A549 (cell line): ENCODE measurements around the gene GSTO2. TPM values are rescaled to one million over a fixed set of nuclear protein-coding genes. Genes with fewer than 3 reads are reported as not detected.

Source experiments
- ATAC-seq, 2 experiments: fragments of 200-7000 bp in 1 of 2; fragments of >200 bp in 1 of 2; cut with Nextera tagmentation in 1 of 2; cut with Tn5 transposase in 1 of 2; 3 replicates each; pipeline versions ENCODE4 v1.8.0 to v1.9.1; 2018 to 2020; ENCODE audit warnings: mild to moderate bottlenecking in 1 of 2, moderate library complexity in 1 of 2
- CTCF ChIA-PET: fragments of 300-600 bp; sonication (Branson Sonifier 250); formaldehyde crosslinking; extraction: SDS; loops from one replicate; lab custom pipeline; 2021; ENCODE audit warnings: antibody characterized with exemption, inconsistent platforms; lab: Yijun Ruan, JAX
- POLR2A ChIA-PET: fragments of 350-600 bp; formaldehyde crosslinking; extraction: SDS; loops from one replicate; lab custom pipeline; 2021; ENCODE audit warnings: antibody characterized with exemption, inconsistent platforms; lab: Yijun Ruan, JAX
- DNase-seq, 2 experiments: peaks; one replicate each; pipeline versions ENCODE4 v3.0.0 to v3.0.0-alpha.2; 2011 to 2016; ENCODE audit warnings: low read depth in 1 of 2, low spot score in 1 of 2
- FAIRE-seq: peaks from 2 replicates; lab custom pipeline; 2011; peaks lifted over from hg19 to GRCh38; lab: Jason Lieb, UNC
- H3K27ac ChIP-seq, 2 experiments: fragments of >200 bp; sonication (Bioruptor Twin); formaldehyde crosslinking; 3 replicates each; pipeline ENCODE4 v1.5.1; 2016 to 2017
- H3K4me1 ChIP-seq: fragments of >200 bp; sonication (Bioruptor Twin); formaldehyde crosslinking; 3 replicates; pipeline ENCODE4 v1.6.1; 2016
- H3K4me2 ChIP-seq: fragments of >200 bp; sonication (Bioruptor Twin); formaldehyde crosslinking; 3 replicates; pipeline ENCODE4 v1.6.1; 2016
- H3K4me3 ChIP-seq: fragments of >200 bp; sonication (Bioruptor Twin); formaldehyde crosslinking; 3 replicates; pipeline ENCODE4 v1.5.1; 2016
- H3K9me3 ChIP-seq: fragments of >200 bp; sonication (Bioruptor Twin); formaldehyde crosslinking; 3 replicates; pipeline ENCODE4 v1.6.1; 2016
- CHD2 ChIP-seq: fragments of 150-350 bp; IDR thresholded peaks from 2 replicates; pipeline ENCODE4 v1.6.1; 2014; ENCODE audit warnings: low read length; ENCODE audit not compliant: partially characterized antibody
- CHD4 ChIP-seq: fragments of 200-600 bp; sonication (generic); IDR thresholded peaks from 2 replicates; pipeline ENCODE4 v1.6.1; 2016; ENCODE audit warnings: antibody characterized with exemption, mild to moderate bottlenecking, borderline replicate concordance
- EHMT2 ChIP-seq: fragments of 200-600 bp; sonication (generic); IDR thresholded peaks from 2 replicates; pipeline ENCODE4 v1.6.1; 2016; ENCODE audit warnings: antibody characterized with exemption, low read depth, mild to moderate bottlenecking, moderate library complexity
- EP300 ChIP-seq, 2 experiments: fragments of >200 bp; sonication (Bioruptor Twin); formaldehyde crosslinking; IDR thresholded peaks; 2 replicates in 1 of 2; 3 replicates in 1 of 2; pipeline ENCODE4 v1.6.1; 2016 to 2017
- FOSB ChIP-seq: fragments of 250-450 bp; sonication (Bioruptor Pico); IDR thresholded peaks from 2 replicates; pipeline ENCODE4 v1.5.0; 2020; ENCODE audit warnings: mild to moderate bottlenecking, moderate library complexity
- FOXS1 ChIP-seq: fragments of 250-450 bp; sonication (Bioruptor Pico); IDR thresholded peaks from 2 replicates; pipeline ENCODE4 v1.5.0; 2020; ENCODE audit warnings: mild to moderate bottlenecking, moderate library complexity
- GATA3 ChIP-seq: IDR thresholded peaks from 2 replicates; pipeline ENCODE4 v1.6.1; 2012; ENCODE audit warnings: borderline replicate concordance
- HDAC2 ChIP-seq: fragments of 200-600 bp; sonication (generic); IDR thresholded peaks from 2 replicates; pipeline ENCODE4 v1.6.1; 2016
- HEYL ChIP-seq: fragments of 250-450 bp; sonication (Bioruptor Pico); IDR thresholded peaks from 2 replicates; pipeline ENCODE4 v1.8.0; 2021; ENCODE audit warnings: mild to moderate bottlenecking, moderate library complexity
- HOXA7 ChIP-seq: fragments of 250-450 bp; sonication (Bioruptor Pico); IDR thresholded peaks from 2 replicates; pipeline ENCODE4 v1.5.0; 2020; ENCODE audit warnings: mild to moderate bottlenecking, moderate library complexity
- KDM1A ChIP-seq: fragments of 200-600 bp; sonication (generic); IDR thresholded peaks from 2 replicates; pipeline ENCODE4 v1.6.1; 2016; ENCODE audit warnings: low read depth, mild to moderate bottlenecking
- KDM5A ChIP-seq: fragments of 200-600 bp; sonication (generic); IDR thresholded peaks from 2 replicates; pipeline ENCODE4 v1.6.1; 2016; ENCODE audit warnings: antibody characterized with exemption, mild to moderate bottlenecking
- MAFK ChIP-seq: fragments of 450-650 bp; IDR thresholded peaks from 2 replicates; pipeline ENCODE4 v1.6.1; 2014; ENCODE audit not compliant: partially characterized antibody
- MAZ ChIP-seq: fragments of 150-350 bp; IDR thresholded peaks from 2 replicates; pipeline ENCODE4 v1.6.1; 2014; ENCODE audit warnings: antibody characterized with exemption, low read depth, low read length, borderline replicate concordance
- NR3C1 ChIP-seq: fragments of >200 bp; sonication (Bioruptor Twin); formaldehyde crosslinking; IDR thresholded peaks from 3 replicates; pipeline ENCODE4 v1.6.1; 2017
- POLR2AphosphoS2 ChIP-seq: conservative IDR thresholded peaks from 2 replicates; pipeline ENCODE4 v1.6.1; 2012; ENCODE audit warnings: low read length, improper control_type of control experiment, inconsistent platforms
- RAD21 ChIP-seq, 2 experiments: fragments of >200 bp in 1 of 2; sonication (Bioruptor Twin) in 1 of 2; formaldehyde crosslinking in 1 of 2; IDR thresholded peaks in 1 of 2; conservative IDR thresholded peaks in 1 of 2; 2 replicates in 1 of 2; 3 replicates in 1 of 2; pipeline ENCODE4 v1.6.1; 2012 to 2018; ENCODE audit warnings: inconsistent platforms in 1 of 2
- RFX5 ChIP-seq: fragments of 450-650 bp; IDR thresholded peaks from 2 replicates; pipeline ENCODE4 v1.7.1; 2014; ENCODE audit warnings: antibody characterized with exemption, mild to moderate bottlenecking, moderate library complexity
- RNF2 ChIP-seq: fragments of 200-600 bp; sonication (generic); IDR thresholded peaks from 2 replicates; pipeline ENCODE4 v1.6.1; 2016; ENCODE audit warnings: low read depth, mild to moderate bottlenecking, antibody characterized with exemption, moderate library complexity, borderline replicate concordance
- TP53 ChIP-seq: fragments of 250-450 bp; sonication (Bioruptor Pico); IDR thresholded peaks from 2 replicates; pipeline ENCODE4 v1.5.0; 2021; ENCODE audit warnings: mild to moderate bottlenecking, moderate library complexity
- ZFP36 ChIP-seq: fragments of 450-650 bp; IDR thresholded peaks from 2 replicates; pipeline ENCODE4 v1.6.1; 2014; ENCODE audit warnings: borderline replicate concordance; ENCODE audit not compliant: partially characterized antibody
- ZNF302 ChIP-seq: fragments of 250-450 bp; sonication (Bioruptor Pico); IDR thresholded peaks from 2 replicates; pipeline ENCODE4 v1.9.0; 2021; ENCODE audit warnings: inconsistent platforms, mild to moderate bottlenecking, moderate library complexity
- WGBS: methylation state at CpG from one replicate; pipeline ENCODE4 v1.1.6; 2017; ENCODE audit errors: missing lambda C conversion rate; 5-methylcytosine and 5-hydroxymethylcytosine counted together
- polyA plus RNA-seq, 4 experiments: library from polyadenylated mRNA; depleted of rRNA in 3 of 4; stranded (reverse); fragments of >200 nt; fragmentation: RNase III in 1 of 4; extraction: RNeasy Plus Mini Kit Qiagen cat#74134 plus additional on column Dnase treatment in 1 of 4; gene quantifications; 2 replicates in 3 of 4; 3 replicates in 1 of 4; pipeline ENCODE4 v1.2.3, GENCODE V29; 2011 to 2017
- TF ChIP-seq, protein P1 (sequence below): fragments of >200 bp; sonication (Bioruptor Twin); formaldehyde crosslinking; IDR thresholded peaks from 3 replicates; pipeline ENCODE4 v1.5.1; 2016
- TF ChIP-seq, protein P2 (sequence below): fragments of 250-450 bp; sonication (Bioruptor Pico); IDR thresholded peaks from 2 replicates; pipeline ENCODE4 v1.5.0; 2020; ENCODE audit warnings: low read depth, mild to moderate bottlenecking, moderate library complexity
- TF ChIP-seq, protein P3 (sequence below): IDR thresholded peaks from 2 replicates; pipeline ENCODE4 v1.6.1; 2012; ENCODE audit warnings: low read depth, borderline replicate concordance
- TF ChIP-seq, protein P4 (sequence below): fragments of >200 bp; sonication (Bioruptor Twin); formaldehyde crosslinking; IDR thresholded peaks from 3 replicates; pipeline ENCODE4 v1.6.1; 2016

GSTO2 gene
- polyA plus RNA-seq, 2 of the 4 experiments (the other 2 are of a cell fraction): 1.3 to 5.7 TPM

DNA sequence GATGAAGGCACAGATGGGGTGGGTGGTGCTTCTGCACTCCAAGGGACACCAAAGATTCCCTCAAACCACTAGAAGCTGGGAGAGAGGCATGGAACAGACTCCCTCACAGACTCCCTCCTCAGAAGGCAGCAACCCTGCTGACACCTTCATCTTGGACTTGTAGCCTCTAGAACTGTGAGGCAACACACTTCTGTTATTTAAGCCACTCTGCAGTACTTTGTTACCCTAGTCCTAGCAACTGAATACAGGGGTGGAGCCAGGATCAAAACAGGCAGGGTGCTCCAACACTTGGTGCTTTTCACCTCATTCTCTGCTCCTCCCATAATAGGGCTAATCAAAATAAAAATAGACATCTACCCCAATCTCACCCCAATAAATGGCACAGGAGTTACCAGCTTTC is 16.6 kb upstream of the GSTO2 start:
- peaks cover 8% of the 10 kb centered on the region; the same call in 1 of the 3 replicates for H3K9me3 ChIP-seq
- TF ChIP-seq ZFP36: no peak
- no peak for TF ChIP-seq KDM5A
- no peak for TF ChIP-seq EHMT2
- TF ChIP-seq POLR2AphosphoS2: no peak
- no peak for TF ChIP-seq HEYL (CRISPR knock-in tag)
- no peak for TF ChIP-seq MAFK
- TF ChIP-seq RNF2: no peak
- TF ChIP-seq, protein P1, sequence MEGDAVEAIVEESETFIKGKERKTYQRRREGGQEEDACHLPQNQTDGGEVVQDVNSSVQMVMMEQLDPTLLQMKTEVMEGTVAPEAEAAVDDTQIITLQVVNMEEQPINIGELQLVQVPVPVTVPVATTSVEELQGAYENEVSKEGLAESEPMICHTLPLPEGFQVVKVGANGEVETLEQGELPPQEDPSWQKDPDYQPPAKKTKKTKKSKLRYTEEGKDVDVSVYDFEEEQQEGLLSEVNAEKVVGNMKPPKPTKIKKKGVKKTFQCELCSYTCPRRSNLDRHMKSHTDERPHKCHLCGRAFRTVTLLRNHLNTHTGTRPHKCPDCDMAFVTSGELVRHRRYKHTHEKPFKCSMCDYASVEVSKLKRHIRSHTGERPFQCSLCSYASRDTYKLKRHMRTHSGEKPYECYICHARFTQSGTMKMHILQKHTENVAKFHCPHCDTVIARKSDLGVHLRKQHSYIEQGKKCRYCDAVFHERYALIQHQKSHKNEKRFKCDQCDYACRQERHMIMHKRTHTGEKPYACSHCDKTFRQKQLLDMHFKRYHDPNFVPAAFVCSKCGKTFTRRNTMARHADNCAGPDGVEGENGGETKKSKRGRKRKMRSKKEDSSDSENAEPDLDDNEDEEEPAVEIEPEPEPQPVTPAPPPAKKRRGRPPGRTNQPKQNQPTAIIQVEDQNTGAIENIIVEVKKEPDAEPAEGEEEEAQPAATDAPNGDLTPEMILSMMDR: no peak
- TF ChIP-seq FOXS1 (CRISPR knock-in tag): no peak
- TF ChIP-seq TP53 (CRISPR knock-in tag): no peak
- TF ChIP-seq, protein P2, sequence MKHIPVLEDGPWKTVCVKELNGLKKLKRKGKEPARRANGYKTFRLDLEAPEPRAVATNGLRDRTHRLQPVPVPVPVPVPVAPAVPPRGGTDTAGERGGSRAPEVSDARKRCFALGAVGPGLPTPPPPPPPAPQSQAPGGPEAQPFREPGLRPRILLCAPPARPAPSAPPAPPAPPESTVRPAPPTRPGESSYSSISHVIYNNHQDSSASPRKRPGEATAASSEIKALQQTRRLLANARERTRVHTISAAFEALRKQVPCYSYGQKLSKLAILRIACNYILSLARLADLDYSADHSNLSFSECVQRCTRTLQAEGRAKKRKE: no peak
- TF ChIP-seq FOSB: no peak
- no peak for TF ChIP-seq CHD2
- no peak for TF ChIP-seq HOXA7 (CRISPR knock-in tag)
- no peak for TF ChIP-seq KDM1A
- no peak for TF ChIP-seq HDAC2
- H3K4me1 ChIP-seq: peaks cover 21% of the 10 kb centered on the region
- POLR2A ChIA-PET: no interaction called here
- no peak overlapping the region for H3K27ac ChIP-seq
- FAIRE-seq (no peak), ATAC-seq (no peak), DNase-seq (no peak)
- no peak overlapping the region for H3K4me2 ChIP-seq
- CTCF ChIA-PET: interaction anchor here (0.8 to 3.7 kb wide), 5 partner anchors 10 to 207 kb away, joined by 3 to 13 read pairs (median 4); partner anchors contain the start of gene SFR1
- no peak overlapping the region for H3K4me3 ChIP-seq

DNA sequence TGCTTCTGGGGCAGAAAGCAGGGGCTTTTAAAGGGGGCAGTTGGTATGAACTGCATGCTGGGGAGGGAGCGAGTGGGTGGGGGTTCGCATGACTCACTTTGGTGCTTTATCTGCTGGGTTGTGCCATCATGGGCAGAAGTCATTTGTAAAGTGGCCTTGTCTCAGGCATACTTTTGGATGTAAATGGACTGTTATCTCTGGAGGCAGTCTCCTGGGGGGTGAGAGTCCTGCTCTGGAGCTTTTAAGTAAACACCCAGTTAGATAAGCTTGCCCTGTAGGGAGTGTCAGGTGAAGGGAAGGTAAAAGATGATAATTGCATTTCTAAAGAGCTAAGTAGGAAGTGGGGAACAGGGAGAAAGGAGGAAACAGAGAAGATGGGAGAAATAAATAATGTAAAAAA is 15.9 kb upstream of the GSTO2 start:
- ChIA-PET POLR2A (no interaction called here), CTCF (interaction anchor here (0.8 to 3.7 kb wide), 5 partner anchors 10 to 208 kb away, joined by 3 to 13 read pairs (median 4); partner anchors contain the start of gene SFR1)
- H3K4me1 ChIP-seq: peaks cover 21% of the 10 kb centered on the region
- FAIRE-seq: no peak
- no peak for DNase-seq
- no peak overlapping the region for H3K4me3 ChIP-seq
- ATAC-seq: no peak
- H3K27ac ChIP-seq: no peak overlapping the region
- H3K9me3 ChIP-seq: 0 out of 3 replicates have a peak, but pooled peaks cover 8% of the 10 kb centered on the region
- WGBS: 88% methylated on average over 2 of the region's 2 CpGs
- TF ChIP-seq MAZ (no peak), EP300 (IDR thresholded peaks at IDR 0.05) (no peak), RAD21 (conservative IDR thresholded peaks at IDR 0.05 in 1 of 2, IDR thresholded peaks at IDR 0.05 in 1 of 2) (no peak), HDAC2 (no peak), CHD4 (no peak), ZNF302 (CRISPR knock-in tag) (no peak), NR3C1 (no peak), GATA3 (no peak), RFX5 (no peak)
- TF ChIP-seq, protein P3, sequence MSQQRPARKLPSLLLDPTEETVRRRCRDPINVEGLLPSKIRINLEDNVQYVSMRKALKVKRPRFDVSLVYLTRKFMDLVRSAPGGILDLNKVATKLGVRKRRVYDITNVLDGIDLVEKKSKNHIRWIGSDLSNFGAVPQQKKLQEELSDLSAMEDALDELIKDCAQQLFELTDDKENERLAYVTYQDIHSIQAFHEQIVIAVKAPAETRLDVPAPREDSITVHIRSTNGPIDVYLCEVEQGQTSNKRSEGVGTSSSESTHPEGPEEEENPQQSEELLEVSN: no peak
- TF ChIP-seq, protein P4, sequence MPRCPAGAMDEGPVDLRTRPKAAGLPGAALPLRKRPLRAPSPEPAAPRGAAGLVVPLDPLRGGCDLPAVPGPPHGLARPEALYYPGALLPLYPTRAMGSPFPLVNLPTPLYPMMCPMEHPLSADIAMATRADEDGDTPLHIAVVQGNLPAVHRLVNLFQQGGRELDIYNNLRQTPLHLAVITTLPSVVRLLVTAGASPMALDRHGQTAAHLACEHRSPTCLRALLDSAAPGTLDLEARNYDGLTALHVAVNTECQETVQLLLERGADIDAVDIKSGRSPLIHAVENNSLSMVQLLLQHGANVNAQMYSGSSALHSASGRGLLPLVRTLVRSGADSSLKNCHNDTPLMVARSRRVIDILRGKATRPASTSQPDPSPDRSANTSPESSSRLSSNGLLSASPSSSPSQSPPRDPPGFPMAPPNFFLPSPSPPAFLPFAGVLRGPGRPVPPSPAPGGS: no peak
- TF ChIP-seq, all 56 proteins: peak for 0
- H3K4me2 ChIP-seq: no peak overlapping the region
